ENCODE data around the gene OR52I2.
A peak's percentile ranks its signal among the peaks of the same experiment; 100 is the strongest.

OR52I2 gene

DNA sequence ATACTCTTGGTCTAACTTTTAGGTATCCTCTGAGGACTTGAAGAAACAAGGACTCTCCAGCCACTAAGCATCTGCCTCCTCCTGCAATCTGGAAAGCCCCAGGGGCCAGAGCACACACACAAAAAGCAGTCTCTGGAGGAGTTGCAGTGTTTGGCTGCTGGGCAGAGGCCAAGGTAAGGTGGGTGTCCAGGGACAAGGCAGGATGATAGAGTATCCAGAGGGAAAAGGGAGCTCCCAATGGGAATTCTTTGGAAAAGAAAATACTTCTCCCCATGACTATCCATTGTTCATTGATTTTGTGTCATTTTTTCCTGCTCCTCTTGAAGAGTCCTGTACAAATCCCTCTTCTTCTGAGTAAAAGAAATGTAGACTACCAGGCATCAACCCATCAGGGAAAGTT lies at the start of gene OR52I2:
Gene OR52I2, plus strand, starts transcription at position 301 of the 400 bp plus-strand sequence.
- Histone ChIP-seq H3K27ac (ENCODE audit: low read length) (no peak within 1 kb of the TSS), H4K20me1 (ENCODE audit: insufficient read depth, low read length) (no peaks in the 10 kb centered on the region), H3K79me2 (ENCODE audit: insufficient read depth, low read length) (no peaks in the 10 kb centered on the region), H3K36me3 (ENCODE audit: insufficient read depth, low read length) (no peaks in the 10 kb centered on the region), H3K27me3 (ENCODE audit: insufficient read depth, low read length, poor library complexity) (peaks cover 14% of the 10 kb centered on the region), H3K9ac (ENCODE audit: low read depth, low read length) (no peak within 1 kb of the TSS), H3K4me3 (ENCODE audit: low read depth in 1 of 2, low read length in 2 of 2) (no peak within 1 kb of the TSS), H3K4me2 (ENCODE audit: insufficient read depth, low read length) (no peak within 1 kb of the TSS), H3K9me3 (ENCODE audit: insufficient read depth, low read length, severe bottlenecking) (no peaks in the 10 kb centered on the region), H3K4me1 (ENCODE audit: insufficient read depth, low read length) (no peaks in the 10 kb centered on the region), H2AFZ (ENCODE audit: low read depth, low read length) (no peak within 1 kb of the TSS)
- TF ChIP-seq, protein P1, sequence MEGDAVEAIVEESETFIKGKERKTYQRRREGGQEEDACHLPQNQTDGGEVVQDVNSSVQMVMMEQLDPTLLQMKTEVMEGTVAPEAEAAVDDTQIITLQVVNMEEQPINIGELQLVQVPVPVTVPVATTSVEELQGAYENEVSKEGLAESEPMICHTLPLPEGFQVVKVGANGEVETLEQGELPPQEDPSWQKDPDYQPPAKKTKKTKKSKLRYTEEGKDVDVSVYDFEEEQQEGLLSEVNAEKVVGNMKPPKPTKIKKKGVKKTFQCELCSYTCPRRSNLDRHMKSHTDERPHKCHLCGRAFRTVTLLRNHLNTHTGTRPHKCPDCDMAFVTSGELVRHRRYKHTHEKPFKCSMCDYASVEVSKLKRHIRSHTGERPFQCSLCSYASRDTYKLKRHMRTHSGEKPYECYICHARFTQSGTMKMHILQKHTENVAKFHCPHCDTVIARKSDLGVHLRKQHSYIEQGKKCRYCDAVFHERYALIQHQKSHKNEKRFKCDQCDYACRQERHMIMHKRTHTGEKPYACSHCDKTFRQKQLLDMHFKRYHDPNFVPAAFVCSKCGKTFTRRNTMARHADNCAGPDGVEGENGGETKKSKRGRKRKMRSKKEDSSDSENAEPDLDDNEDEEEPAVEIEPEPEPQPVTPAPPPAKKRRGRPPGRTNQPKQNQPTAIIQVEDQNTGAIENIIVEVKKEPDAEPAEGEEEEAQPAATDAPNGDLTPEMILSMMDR (IDR thresholded peaks at IDR 0.05; ENCODE audit: borderline replicate concordance, extremely low read depth, low read length, poor library complexity, severe bottlenecking) = no peak
- no peak for ATAC-seq (ENCODE audit: insufficient read depth, low read depth)
- no peak for DNase-seq

DNA sequence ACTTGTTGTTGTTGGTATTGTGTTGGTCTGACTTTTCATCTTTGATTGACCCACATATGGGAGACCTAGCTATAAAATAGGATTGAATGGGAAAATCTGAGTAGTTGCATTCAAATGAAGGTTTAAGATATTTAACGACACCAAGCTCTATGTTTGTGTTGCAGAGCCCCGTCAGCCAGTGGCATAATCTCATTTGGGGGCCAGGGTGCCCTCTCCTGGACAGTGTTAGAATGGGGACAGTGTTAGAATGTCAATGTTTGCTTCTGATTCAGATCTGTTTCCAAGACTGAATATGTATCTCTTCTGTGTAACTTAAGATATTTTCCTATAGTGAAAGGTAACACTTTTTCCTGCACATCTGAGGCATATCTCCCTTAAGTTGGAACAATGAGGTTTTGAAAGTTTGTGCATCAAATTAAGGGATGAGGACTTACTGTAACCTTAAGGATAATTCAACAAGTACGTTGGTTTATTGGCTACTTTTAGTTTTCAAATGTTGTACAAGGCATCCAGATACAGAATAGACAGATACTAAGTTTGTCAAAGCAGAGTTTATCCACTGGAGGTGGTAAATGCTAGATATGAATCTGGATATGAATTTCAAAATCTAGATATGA lies 41.8 kb upstream of the OR52I2 start:
- H3K36me3 ChIP-seq (ENCODE audit: insufficient read depth, low read length) = no peaks in the 10 kb centered on the region
- DNase-seq (peak; percentile 21), ATAC-seq (ENCODE audit: insufficient read depth, low read depth) (peak; percentile 52; the same call in 2 of the 3 replicates)
- no peaks in the 10 kb centered on the region for H3K79me2 ChIP-seq (ENCODE audit: insufficient read depth, low read length)
- TF ChIP-seq, protein P1 (IDR thresholded peaks at IDR 0.05; ENCODE audit: borderline replicate concordance, extremely low read depth, low read length, poor library complexity, severe bottlenecking) = peak; percentile 74
- TF ChIP-seq EZH2 (IDR thresholded peaks at IDR 0.05; ENCODE audit: borderline replicate concordance, low read depth, low read length, severe bottlenecking) = no peak
- no peak overlapping the region for H3K4me3 ChIP-seq (ENCODE audit: low read depth in 1 of 2, low read length in 2 of 2)
- H3K27ac ChIP-seq (ENCODE audit: low read length) = no peak overlapping the region
- H3K9me3 ChIP-seq (ENCODE audit: insufficient read depth, low read length, severe bottlenecking) = no peaks in the 10 kb centered on the region
- H3K4me1 ChIP-seq (ENCODE audit: insufficient read depth, low read length) = no peaks in the 10 kb centered on the region
- no peaks in the 10 kb centered on the region for H4K20me1 ChIP-seq (ENCODE audit: insufficient read depth, low read length)
- no peak overlapping the region for H3K9ac ChIP-seq (ENCODE audit: low read depth, low read length)
- H2AFZ ChIP-seq (ENCODE audit: low read depth, low read length) = no peak overlapping the region
- no peak overlapping the region for H3K4me2 ChIP-seq (ENCODE audit: insufficient read depth, low read length)
- H3K27me3 ChIP-seq (ENCODE audit: insufficient read depth, low read length, poor library complexity) = peaks cover 11% of the 10 kb centered on the region

DNA sequence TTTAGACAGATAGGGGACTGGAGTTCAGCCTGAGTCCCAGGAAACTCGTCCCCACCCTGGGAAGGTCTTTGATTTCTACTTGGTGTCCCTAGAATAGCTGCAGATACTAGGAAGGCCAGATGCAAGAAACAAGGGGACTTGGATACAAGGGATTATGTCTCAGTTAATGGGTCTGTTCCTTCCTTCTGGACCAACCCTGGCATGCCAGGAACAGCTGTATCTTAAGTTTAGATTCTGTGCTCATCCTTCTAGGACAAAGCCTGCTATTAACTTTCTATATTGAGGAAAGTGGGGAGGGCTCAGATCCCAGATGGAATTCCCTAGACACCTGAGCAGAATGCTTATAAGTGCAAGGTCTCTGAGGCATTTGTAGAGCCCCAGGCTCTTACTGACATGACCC lies 40.5 kb upstream of the OR52I2 start:
- Histone ChIP-seq H3K9me3 (ENCODE audit: insufficient read depth, low read length, severe bottlenecking) (no peaks in the 10 kb centered on the region), H3K79me2 (ENCODE audit: insufficient read depth, low read length) (no peaks in the 10 kb centered on the region), H3K27ac (ENCODE audit: low read length) (no peak overlapping the region), H3K4me3 (ENCODE audit: low read depth in 1 of 2, low read length in 2 of 2) (no peak overlapping the region), H3K36me3 (ENCODE audit: insufficient read depth, low read length) (no peaks in the 10 kb centered on the region), H3K4me1 (ENCODE audit: insufficient read depth, low read length) (no peaks in the 10 kb centered on the region), H4K20me1 (ENCODE audit: insufficient read depth, low read length) (no peaks in the 10 kb centered on the region), H2AFZ (ENCODE audit: low read depth, low read length) (no peak overlapping the region), H3K9ac (ENCODE audit: low read depth, low read length) (no peak overlapping the region), H3K27me3 (ENCODE audit: insufficient read depth, low read length, poor library complexity) (peaks cover 11% of the 10 kb centered on the region), H3K4me2 (ENCODE audit: insufficient read depth, low read length) (no peak overlapping the region)
- DNase-seq (no peak), ATAC-seq (ENCODE audit: insufficient read depth, low read depth) (no peak)
- TF ChIP-seq, protein P1 (IDR thresholded peaks at IDR 0.05; ENCODE audit: borderline replicate concordance, extremely low read depth, low read length, poor library complexity, severe bottlenecking) = no peak
- TF ChIP-seq EZH2 (IDR thresholded peaks at IDR 0.05; ENCODE audit: borderline replicate concordance, low read depth, low read length, severe bottlenecking) = no peak

Data from DND-41 (cell line).